Measurements from ENCODE around the gene STPG4. TPM values are rescaled to one million over a fixed set of nuclear protein-coding genes. Genes with fewer than 3 reads are reported as not detected.
"Not testable (repeated sequence)": the region's sequence is repeated elsewhere in the genome, so short reads cannot be mapped to it uniquely, and the experiment has no call there.

Gene STPG4
- total RNA-seq, 4 donors from 2014 or later: 1.7 to 5.8 TPM; not detected in 2

DNA sequence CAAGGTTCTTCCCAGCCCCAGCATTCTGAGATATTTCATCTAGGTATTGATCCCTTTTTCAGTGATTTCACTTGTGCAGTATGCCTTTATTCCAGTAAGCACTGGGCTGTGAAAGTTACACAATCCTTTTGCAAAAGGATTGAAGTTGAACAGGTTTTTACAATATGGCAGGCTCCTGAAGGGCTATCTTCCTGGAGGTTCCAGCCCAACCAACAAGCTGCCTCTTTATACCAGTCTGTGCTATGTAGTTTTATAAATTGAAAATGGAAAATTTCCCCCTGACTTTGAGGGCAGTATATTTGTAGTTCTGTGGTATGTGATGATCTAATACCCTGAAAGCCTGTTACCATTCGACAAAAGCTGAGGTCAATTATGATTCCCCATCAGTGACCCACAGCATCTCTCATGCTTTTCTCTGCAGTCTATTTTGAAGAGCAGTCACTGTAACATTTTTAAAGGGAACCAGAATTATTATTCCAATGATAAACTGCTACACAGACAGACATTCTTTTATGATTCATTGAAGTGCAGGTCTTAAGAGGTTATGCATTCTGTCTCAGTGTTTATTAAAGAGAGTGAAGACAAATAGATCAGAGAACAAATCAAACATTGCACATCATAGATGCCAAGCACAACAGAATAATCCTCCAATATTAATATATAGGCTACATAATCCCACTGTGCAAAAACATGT lies 35.2 kb upstream of the STPG4 start:
- H3K27me3 ChIP-seq: no peaks in the 10 kb centered on the region
- no peaks in the 10 kb centered on the region for H3K36me3 ChIP-seq
- no peak overlapping the region for H3K4me3 ChIP-seq
- peak overlapping the region in 2 of 4 donors; percentile 43 to 70 for H3K27ac ChIP-seq
- DNase-seq: no peak
- no peaks in the 10 kb centered on the region for H3K9me3 ChIP-seq
- no peak for TF ChIP-seq POLR2A (IDR thresholded peaks at IDR 0.05)
- no peak for TF ChIP-seq CTCF (IDR thresholded peaks at IDR 0.05)
- peaks cover 0 to 5% (median 0%) of the 10 kb centered on the region in 4 donors for H3K4me1 ChIP-seq

GRCh38 chr2:47189635-47190034 lies 34.5 kb upstream of the STPG4 start:
- no peaks in the 10 kb centered on the region for H3K36me3 ChIP-seq
- no peak overlapping the region for H3K4me3 ChIP-seq
- no peaks in the 10 kb centered on the region for H3K9me3 ChIP-seq
- H3K27ac ChIP-seq: peak overlapping the region in 3 of 4 donors; percentile 23 to 70 (median 43)
- peaks cover 0 to 5% (median 0%) of the 10 kb centered on the region in 4 donors for H3K4me1 ChIP-seq
- DNase-seq: peak in 1 of 3 donors; percentile 55
- no peaks in the 10 kb centered on the region for H3K27me3 ChIP-seq
- no peak for TF ChIP-seq CTCF (IDR thresholded peaks at IDR 0.05)
- TF ChIP-seq POLR2A (IDR thresholded peaks at IDR 0.05): no peak

DNA sequence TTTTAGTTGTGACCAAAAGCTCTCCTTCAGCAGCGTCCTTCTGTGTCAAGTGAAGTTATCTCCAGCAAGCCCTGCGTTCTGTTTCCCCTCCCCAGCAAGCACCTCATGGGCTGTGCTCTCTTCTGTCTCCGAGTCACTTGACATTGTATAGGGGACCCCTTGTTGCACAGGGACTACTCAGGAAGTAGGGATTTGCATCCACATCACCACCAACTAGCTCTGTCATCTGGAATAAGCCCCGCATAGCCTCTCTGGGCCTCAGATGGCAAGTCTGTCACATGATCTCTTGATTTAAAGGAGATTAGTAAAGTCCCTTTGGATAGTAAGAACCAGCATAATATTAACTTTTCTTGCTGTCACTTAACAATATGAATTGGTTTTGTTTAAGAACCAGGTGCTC lies 32.0 kb upstream of the STPG4 start:
- H3K27ac ChIP-seq: no peak overlapping the region
- no peaks in the 10 kb centered on the region for H3K9me3 ChIP-seq

GRCh38 chr2:47186351-47186750 lies 31.2 kb upstream of the STPG4 start:
- no peaks in the 10 kb centered on the region for H3K36me3 ChIP-seq
- H3K4me3 ChIP-seq: no peak overlapping the region
- no peak for TF ChIP-seq POLR2A (IDR thresholded peaks at IDR 0.05)
- no peak for TF ChIP-seq CTCF (IDR thresholded peaks at IDR 0.05)
- no peak for DNase-seq
- no peaks in the 10 kb centered on the region for H3K9me3 ChIP-seq
- no peaks in the 10 kb centered on the region for H3K27me3 ChIP-seq
- peaks cover 0 to 5% (median 0%) of the 10 kb centered on the region in 4 donors for H3K4me1 ChIP-seq
- no peak overlapping the region for H3K27ac ChIP-seq

More for the DNA sequence above, 32.0 kb upstream of the STPG4 start:
- no peaks in the 10 kb centered on the region for H3K36me3 ChIP-seq
- TF ChIP-seq POLR2A (IDR thresholded peaks at IDR 0.05) (no peak), CTCF (IDR thresholded peaks at IDR 0.05) (no peak)
- no peak for DNase-seq
- no peaks in the 10 kb centered on the region for H3K27me3 ChIP-seq
- H3K4me1 ChIP-seq: peaks cover 0 to 5% (median 0%) of the 10 kb centered on the region in 4 donors
- H3K4me3 ChIP-seq: no peak overlapping the region

GRCh38 chr2:47185098-47185497 lies 30.0 kb upstream of the STPG4 start:
- DNase-seq, H3K4me1 ChIP-seq, H3K36me3 ChIP-seq, H3K9me3 ChIP-seq, H3K4me3 ChIP-seq, H3K27ac ChIP-seq, H3K27me3 ChIP-seq: not testable (repeated sequence)

- H3K9me3 ChIP-seq: no peaks in the 10 kb centered on the region
- TF ChIP-seq POLR2A (IDR thresholded peaks at IDR 0.05): no peak
- TF ChIP-seq CTCF (IDR thresholded peaks at IDR 0.05): no peak
- no peak overlapping the region for H3K27ac ChIP-seq
- no peak overlapping the region for H3K4me3 ChIP-seq
- no peaks in the 10 kb centered on the region for H3K4me1 ChIP-seq
- no peak for DNase-seq
- H3K36me3 ChIP-seq: no peaks in the 10 kb centered on the region
- H3K27me3 ChIP-seq: no peaks in the 10 kb centered on the region
These were observed 26.1 kb upstream of the STPG4 start for GRCh38 chr2:47181176-47181575.

Data from Peyer's patch (tissue), 4 donors.